ENCODE results near the gene REEP2.
A peak's percentile ranks its signal among the peaks of the same experiment; 100 is the strongest.
"Not testable (repeated sequence)": the region's sequence is repeated elsewhere in the genome, so short reads cannot be mapped to it uniquely, and the experiment has no call there.

REEP2 gene

DNA sequence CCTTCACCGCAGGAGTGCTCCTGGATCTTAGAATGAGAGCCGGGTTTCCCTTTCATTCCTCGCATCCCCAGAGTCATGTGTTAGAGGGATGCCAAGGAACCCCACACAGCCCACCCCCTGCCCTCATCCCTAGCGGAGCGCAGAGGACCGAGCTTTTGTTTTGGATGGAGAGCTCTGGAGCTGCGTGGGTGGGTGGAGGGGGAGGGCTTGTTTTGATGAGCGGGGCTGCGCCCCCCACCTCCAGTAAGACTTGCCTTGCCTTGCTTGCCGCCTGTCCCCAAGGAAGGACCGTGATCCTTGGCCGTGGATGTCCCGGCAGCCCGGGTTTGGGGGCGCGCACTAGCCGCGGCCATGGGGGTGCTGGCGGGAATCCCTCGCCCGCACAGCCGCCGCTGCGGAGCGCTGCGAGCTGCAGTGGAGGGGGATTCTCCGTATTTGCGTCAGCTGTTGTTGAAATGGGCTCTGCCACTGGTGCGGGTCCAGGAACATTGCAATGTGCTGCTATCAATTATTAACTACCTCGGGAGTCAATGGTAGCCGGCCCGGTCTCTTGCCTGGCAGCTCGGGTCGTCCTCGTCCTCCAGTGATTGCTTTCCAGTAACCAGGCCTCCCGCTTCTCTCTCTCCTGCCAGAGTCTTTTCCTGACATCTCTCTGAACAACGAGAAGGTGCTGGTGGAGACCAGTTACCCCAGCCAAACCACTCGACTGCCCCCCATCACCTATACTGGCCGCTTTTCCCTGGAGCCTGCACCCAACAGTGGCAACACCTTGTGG lies 27.5 kb downstream of the REEP2 start:
- DNase-seq: no peak

DNA sequence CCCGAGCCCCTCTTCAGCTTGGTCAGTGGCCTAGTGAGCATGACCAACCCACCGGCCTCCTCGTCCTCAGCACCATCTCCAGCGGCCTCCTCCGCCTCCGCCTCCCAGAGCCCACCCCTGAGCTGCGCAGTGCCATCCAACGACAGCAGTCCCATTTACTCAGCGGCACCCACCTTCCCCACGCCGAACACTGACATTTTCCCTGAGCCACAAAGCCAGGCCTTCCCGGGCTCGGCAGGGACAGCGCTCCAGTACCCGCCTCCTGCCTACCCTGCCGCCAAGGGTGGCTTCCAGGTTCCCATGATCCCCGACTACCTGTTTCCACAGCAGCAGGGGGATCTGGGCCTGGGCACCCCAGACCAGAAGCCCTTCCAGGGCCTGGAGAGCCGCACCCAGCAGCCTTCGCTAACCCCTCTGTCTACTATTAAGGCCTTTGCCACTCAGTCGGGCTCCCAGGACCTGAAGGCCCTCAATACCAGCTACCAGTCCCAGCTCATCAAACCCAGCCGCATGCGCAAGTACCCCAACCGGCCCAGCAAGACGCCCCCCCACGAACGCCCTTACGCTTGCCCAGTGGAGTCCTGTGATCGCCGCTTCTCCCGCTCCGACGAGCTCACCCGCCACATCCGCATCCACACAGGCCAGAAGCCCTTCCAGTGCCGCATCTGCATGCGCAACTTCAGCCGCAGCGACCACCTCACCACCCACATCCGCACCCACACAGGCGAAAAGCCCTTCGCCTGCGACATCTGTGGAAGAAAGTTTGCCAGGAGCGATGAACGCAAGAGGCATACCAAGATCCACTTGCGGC lies 28.2 kb downstream of the REEP2 start:
- DNase-seq: no peak

DNA sequence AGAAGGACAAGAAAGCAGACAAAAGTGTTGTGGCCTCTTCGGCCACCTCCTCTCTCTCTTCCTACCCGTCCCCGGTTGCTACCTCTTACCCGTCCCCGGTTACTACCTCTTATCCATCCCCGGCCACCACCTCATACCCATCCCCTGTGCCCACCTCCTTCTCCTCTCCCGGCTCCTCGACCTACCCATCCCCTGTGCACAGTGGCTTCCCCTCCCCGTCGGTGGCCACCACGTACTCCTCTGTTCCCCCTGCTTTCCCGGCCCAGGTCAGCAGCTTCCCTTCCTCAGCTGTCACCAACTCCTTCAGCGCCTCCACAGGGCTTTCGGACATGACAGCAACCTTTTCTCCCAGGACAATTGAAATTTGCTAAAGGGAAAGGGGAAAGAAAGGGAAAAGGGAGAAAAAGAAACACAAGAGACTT lies 28.9 kb downstream of the REEP2 start:
- DNase-seq: no peak

DNA sequence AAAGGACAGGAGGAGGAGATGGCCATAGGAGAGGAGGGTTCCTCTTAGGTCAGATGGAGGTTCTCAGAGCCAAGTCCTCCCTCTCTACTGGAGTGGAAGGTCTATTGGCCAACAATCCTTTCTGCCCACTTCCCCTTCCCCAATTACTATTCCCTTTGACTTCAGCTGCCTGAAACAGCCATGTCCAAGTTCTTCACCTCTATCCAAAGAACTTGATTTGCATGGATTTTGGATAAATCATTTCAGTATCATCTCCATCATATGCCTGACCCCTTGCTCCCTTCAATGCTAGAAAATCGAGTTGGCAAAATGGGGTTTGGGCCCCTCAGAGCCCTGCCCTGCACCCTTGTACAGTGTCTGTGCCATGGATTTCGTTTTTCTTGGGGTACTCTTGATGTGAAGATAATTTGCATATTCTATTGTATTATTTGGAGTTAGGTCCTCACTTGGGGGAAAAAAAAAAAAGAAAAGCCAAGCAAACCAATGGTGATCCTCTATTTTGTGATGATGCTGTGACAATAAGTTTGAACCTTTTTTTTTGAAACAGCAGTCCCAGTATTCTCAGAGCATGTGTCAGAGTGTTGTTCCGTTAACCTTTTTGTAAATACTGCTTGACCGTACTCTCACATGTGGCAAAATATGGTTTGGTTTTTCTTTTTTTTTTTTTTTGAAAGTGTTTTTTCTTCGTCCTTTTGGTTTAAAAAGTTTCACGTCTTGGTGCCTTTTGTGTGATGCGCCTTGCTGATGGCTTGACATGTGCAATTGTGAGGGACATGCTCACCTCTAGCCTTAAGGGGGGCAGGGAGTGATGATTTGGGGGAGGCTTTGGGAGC lies 29.5 kb downstream of the REEP2 start:
- no peak for DNase-seq

DNA sequence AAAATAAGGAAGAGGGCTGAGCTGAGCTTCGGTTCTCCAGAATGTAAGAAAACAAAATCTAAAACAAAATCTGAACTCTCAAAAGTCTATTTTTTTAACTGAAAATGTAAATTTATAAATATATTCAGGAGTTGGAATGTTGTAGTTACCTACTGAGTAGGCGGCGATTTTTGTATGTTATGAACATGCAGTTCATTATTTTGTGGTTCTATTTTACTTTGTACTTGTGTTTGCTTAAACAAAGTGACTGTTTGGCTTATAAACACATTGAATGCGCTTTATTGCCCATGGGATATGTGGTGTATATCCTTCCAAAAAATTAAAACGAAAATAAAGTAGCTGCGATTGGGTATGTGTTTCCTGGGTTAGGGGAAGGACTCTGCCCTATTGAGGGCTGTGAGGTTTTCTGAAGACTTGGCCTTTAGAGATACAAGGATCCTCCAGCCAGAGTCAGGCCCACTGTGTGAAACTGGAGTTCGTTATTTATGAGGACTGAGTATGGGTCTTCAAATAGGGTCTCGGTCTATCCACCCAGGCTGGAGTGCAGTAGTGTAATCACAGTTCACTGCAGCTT lies 30.2 kb downstream of the REEP2 start:
- DNase-seq: no peak

DNA sequence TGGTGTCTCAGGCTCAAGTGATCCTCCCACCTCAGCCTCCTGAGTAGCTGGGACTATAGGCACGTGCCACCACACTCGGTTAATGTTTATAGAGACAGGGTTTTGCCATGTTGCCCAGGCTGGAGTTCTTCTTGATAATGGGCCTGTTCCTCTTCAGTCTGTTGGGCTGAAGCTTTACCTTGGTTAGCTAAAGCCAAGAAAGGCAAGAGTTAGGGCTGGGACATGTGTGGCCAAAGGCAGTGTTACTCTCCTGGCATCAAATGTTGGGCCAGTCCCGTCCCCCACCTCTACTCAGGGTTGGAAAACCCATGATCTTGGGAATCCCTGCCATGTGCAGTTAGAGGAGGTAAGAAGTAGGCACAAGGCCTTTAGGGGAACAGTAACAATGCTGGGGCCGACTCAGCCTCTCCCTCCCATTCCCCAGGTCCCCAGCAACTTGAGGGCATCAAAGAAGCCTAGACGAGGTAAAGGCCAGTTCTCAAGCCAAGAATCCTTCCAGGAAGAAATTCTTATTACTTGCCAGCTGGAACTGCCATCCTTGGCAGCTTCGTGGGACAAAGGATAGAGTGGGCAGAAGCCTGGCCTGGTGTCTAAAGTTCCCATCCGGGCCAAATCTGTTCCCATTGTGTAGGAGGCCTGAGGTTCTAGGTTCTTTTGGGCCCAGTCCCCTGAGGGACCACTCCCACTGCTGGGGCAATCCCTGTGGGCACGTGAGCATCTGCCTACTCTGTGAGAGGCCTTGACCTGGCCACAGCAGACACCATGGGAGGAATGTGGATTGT lies 30.9 kb downstream of the REEP2 start:
- no peak for DNase-seq

DNA sequence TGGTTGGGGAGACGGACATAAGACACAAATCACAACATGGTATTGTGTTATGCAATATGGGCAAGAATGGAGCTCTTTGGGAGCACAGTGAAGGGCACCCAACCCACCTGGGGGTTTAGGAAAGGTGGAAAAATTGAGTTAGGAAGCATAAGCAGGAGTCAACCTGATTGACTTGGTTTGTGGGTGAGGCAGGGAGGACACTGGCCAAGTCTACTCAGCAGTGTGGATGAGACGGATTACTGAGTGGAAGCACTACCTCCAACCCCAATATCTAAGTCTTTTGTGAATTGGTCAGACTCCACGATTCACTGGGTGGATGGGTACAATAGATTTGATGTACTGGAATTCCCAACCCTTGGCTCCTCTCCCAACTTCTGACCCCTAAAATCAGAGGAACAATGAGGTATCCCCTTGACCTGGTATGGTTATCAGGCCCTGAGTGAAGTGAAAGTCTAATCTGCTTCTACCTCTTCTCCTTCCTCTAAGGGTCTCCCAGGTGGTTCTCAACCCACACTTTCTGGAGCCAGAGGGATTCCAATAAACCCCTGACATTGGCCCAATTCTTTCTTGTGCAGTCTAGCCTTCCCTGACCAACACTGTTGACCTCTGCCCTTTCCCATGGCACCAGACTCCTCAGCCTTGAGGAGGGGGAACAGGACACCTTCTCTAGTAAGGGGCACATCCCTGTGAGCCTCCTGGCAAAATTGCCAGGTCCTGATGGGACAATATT lies 31.6 kb downstream of the REEP2 start:
- DNase-seq: peak; percentile 30

DNA sequence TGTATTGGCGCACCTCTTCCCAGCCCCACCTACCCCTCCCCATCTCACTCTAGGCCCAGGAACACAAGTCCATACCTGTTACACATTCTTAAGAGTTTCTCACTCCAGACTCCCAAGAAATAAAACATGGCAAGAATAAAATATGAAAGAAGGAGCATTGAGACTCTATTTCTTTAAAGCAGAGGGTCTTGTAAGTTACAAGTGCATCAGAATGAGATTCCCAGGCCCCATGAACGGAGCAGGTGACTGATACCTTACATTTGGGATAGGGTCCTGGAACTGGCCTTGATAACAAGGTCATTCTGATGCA lies 32.1 kb downstream of the REEP2 start:
- DNase-seq: no peak

DNA sequence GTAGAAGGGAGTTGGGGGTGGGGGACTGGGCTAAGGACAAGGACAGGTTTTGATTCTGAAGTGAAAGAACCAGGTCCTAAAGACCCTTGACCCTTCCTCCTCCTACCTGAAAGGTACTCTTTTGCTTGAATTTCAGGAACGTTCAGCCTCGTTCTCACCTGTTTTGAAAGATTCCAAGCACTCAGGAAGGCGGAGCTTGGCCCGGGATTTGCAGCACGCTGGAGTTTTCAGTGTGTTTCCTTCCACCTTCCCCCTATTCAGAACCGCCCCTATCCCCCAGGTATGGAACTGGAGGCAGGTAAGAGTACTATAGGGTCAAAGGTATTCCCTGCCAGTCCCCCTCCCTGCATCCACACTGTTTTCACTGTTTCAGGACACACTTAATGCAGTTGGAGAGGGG lies 33.5 kb downstream of the REEP2 start:
- no peak for DNase-seq

DNA sequence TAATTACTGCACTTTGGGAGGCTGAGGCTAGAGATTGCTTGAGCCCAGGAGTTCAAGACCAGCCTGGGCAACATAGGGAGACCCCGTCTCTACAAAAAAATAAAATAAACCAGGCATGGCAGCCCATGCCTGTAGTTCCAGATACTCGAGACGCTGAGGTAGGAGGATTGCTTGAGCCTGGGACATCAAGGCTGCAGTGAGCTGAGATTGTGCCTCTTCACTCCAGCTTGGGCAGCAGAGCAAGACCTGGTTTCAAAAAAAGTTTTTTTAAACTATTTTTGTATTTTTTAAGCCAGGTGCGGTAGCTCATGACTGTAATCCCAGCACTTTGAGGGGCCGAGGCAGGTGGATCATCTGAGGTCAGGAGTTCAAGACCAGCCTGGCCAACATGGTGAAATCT lies 34.3 kb downstream of the REEP2 start:
- not testable (repeated sequence) for DNase-seq

DNA sequence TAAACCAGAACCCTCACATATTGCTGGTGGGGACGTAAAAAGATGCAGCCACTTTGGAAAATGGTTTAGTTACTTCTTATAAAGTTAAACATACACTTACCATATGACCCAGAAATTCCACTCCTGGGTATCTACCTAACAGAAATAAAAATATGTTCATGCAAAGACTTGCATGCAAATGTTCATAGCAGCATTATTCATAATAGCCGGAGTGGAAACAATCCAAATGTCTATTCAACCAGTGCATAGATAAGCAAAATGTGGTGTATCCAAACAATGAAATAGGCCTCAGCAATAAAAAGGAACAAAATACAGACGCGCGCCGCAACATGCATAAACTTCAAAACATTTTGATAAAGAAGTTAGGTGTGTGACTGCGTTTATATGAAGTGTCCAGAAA lies 38.1 kb downstream of the REEP2 start:
- DNase-seq: peak; percentile 17

DNA sequence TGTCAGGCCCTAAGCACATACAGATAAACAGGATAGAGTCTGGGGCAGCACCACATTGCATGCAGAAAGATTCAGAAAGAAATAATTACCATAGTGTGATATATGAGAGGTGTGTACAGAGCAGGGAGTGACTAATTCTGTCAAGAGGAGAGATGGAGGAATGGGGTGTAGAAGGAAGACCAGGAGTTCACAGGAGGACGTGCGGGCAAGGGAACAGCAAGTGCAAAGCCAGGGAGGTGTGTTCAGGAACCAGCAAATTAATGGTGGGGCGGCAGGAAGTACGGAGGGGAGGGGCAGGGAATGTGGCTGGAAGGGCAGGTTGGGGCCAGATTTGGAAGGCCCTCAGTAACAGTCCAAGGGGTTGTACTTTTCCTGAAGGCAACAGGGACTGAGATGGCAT lies 43.8 kb downstream of the REEP2 start:
- no peak for DNase-seq

DNA sequence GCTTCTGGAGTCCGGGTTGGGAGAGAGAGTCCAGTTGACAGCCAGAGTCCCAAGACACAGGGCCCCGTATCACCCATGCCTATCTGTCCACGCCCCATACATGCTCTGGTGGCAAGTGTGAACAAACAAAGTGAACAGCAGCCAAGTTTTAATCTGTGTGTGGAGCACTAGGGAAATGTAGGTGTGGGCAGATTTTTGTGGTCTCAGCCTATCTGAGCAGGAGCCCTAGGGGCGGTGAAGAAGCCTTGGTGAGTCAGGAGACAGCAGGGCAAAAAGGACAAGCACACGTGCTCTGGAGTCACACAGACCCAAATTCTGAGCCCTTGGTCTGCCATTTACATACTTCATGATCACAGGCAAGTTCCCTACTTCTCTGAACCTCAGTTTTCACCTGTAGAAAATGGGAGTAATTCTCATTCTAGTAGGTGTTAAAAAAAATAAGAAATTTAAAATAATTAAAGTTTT lies 49.7 kb downstream of the REEP2 start:
- DNase-seq: no peak

DNA sequence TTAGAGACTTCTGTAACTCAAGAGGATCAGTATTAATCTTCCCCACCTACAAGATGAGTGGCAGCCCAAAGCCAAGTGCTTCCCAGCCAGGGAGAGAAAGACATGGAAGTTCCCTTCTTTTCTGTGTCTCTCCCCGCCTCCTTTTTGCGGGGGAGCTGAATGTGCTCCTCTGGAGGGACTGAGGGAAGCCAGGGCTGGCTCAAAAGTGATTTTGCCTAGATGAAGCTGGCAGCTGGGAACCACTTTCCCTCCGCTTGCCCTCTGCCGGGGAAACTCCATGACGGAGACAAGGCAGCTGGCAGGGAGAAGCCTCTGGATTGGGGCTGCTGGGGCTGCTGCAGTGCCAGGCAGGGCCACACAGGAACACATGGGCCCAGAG lies 50.8 kb downstream of the REEP2 start:
- DNase-seq: no peak

DNA sequence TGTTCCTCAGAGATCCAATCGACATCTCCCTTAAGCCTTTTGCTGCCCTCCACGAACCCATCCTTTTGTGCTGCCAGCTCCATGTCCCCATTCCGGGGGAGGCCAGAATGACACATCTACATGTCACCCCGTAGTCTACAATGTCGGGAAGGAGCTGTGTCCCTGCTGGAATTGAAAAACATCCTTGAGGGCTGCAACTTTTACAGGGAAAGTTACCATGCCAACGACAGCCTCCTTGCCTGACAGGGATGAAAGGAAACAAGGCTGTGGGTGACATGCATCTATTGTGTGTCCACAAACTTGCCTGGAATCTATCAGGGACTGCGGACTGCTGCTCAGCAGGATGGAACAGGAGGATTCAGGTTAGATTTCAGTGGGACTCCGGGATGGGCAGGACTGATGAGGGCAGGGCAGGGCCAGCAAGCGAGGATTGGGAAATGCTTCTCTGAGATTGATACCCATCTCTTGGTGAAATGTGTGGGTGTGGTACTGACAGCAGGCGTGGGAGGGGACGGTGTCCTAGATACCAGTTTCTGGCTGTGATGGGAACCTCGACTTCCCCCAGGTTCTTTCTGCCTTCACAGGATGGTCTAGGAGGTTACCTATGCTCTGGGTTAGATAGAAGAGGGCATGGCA lies 51.9 kb downstream of the REEP2 start:
- no peak for DNase-seq

DNA sequence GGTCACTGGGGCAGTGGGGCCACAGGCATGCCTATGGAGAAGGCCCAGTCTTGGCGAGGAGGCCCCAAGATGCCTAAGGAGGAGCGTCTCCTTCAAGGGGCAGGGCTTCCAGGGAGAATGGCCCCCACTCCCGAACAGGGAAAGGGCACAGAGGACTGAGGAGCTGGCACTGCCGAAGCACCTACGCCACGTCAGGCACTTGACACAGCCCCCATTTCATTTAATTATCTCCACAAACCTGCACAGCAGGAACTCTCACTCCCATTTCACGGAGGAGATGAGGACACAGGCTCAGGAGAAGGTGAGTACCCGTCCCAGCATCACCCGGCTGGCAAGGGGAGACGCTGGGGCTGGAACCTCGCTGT lies 52.4 kb downstream of the REEP2 start:
- no peak for DNase-seq

DNA sequence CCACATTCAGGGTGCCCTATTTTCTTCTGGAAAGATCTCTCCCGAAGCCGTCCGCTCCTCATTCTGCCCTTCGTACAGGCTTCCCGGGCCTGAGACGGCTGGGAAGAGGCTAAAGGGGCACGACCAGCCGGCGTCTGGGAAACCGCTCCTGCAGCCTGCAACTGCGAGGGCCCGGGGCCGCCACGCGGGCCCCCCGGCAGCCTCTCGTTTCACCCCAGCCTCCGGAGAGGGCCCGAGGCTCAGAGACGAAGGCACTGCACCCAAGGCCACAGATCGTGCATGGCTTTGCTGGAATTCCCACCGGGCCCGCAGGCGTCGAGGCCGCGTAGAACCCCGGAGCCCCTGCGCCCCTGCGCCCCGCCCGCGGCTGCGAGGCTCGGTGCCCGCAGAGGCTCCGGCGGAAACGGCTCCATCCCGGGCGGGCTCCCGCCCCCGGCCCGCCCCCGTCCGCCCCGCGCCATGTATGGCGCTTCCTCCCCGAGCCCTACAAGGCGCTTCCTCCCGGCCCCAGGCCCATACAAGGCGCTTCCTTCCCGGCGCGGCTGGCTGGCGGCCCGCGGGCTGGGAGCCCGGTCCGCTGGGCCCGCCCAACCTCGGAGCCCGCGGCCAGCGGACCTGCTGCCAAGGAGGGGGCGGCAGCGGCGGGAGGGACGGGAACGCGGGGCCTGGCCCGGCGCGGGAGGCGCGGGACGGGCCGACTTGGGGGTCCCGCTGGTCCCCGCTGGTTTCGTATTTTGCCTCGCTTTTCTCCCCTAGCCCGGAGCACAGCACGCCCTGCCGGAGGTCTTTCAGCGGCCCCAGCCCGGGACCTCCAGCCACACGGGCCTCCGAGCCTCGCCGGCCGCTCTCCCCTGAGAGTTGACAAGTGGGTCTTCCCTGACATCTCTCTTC lies 53.1 kb downstream of the REEP2 start:
- peak; percentile 76 for DNase-seq

DNA sequence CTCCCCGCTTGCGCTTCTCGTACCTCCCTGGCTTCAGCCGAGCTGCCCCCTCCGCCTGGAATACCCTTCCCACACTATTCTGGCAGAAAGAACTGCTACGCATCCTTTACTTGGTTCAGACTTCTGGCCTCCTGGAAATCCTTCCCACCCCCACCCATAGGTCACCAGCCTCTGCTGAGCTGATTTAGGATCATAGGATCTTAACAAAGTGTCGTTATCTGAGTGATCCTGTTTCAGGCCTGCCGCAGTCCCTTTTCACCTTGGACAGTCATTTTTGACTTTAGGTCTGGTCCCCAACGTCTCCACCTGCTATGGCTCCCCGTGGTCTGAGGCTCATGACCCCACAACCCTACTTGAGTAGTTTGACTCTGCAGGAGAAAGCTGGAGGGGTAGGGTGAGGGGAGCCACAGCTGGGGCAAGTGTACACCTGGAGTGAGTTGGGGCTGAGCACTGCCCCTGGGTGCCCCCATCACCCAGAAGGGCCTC lies 53.7 kb downstream of the REEP2 start:
- DNase-seq: no peak

DNA sequence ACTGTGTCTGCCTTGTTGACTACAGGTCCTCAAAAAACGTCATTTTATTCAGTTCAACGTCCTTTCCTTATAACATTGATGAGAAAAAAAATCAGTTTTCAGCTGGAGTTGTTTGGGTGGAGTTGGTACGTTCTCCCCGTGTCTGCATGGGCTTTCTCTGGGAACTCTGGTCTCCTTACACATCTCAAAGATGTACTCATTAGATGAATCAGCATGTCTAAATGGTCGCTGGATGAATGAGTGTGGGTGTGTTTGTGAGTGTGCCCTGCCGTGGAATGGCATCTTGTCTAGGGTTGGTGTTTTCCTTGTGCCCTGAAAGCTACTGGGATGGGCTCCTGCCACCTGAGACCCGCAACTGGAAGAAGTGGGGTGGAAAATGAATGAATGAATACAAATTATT lies 56.5 kb downstream of the REEP2 start:
- DNase-seq: no peak

All from NCI-H1048 (cell line).